GM13976 (cell line): ENCODE results near the gene ATP10A.

Experiments
- DNase-seq: peaks from one replicate; pipeline ENCODE4 v3.0.0; 2012; ENCODE audit warnings: low spot score
- in situ Hi-C: fragments of 300-500 bp; cut with MboI; formaldehyde crosslinking; loops from one replicate; pipeline ENCODE4 v1.12.0; 2022; ENCODE audit warnings: low sequenced_read_pairs, mixed read lengths, inconsistent platforms; ENCODE audit not compliant: unreplicated experiment
- TF ChIP-seq, protein P1 (sequence below): IDR thresholded peaks from 2 replicates; pipeline ENCODE4 v1.5.1; 2012; ENCODE audit warnings: borderline replicate concordance, mild to moderate bottlenecking; ENCODE audit not compliant: insufficient read depth; ENCODE audit errors: extremely low read depth, missing control alignments, control extremely low read depth

ATP10A gene

DNA sequence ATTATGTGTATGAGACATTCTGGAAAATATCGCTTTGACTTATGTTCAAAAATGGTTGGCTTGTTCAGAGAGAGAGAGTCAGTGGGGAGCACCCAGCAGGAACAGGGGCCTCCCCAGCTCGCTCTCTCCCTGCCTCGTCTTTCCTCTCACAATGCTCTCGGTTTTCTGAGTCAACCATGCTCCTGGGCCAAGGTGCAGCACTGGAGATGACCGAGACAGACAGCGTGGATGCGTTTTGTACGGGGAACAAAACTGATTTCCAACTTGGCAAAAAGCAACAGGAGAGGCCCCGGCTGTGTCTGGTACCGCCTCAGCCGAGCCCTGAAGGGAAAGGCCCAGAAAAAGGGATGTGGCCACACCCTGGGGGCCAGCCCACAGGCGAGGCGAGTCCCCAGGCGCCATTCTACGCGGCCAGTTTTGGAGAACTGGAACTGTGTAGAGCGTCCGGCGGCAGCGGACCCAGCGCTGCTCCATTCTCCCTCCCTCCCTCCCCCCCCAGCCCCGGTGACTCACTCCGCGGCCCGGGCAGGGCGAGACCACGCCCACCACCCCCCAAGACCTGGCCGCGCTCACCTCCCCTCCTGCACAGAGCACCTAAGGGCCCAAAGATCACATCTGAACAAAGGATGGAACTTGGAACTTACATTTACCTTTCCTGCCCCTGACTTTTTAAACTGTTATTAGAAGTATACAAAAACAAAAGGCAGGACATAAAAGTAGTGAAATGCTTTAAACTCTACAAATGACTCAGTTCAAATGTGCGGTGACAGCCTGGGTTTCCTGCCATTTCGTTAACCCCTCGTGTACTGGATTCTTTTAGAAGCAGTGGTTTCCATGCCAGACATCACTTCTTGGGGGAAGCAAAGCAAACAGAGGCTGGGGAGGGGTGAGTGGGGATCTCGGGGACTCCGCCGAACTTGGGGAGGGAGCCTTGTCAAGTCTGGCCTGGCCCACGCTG is 12.7 kb downstream of the ATP10A start:
- in situ Hi-C loops, result no loop called here
- peak; percentile 68 for DNase-seq
- TF ChIP-seq, protein P1, sequence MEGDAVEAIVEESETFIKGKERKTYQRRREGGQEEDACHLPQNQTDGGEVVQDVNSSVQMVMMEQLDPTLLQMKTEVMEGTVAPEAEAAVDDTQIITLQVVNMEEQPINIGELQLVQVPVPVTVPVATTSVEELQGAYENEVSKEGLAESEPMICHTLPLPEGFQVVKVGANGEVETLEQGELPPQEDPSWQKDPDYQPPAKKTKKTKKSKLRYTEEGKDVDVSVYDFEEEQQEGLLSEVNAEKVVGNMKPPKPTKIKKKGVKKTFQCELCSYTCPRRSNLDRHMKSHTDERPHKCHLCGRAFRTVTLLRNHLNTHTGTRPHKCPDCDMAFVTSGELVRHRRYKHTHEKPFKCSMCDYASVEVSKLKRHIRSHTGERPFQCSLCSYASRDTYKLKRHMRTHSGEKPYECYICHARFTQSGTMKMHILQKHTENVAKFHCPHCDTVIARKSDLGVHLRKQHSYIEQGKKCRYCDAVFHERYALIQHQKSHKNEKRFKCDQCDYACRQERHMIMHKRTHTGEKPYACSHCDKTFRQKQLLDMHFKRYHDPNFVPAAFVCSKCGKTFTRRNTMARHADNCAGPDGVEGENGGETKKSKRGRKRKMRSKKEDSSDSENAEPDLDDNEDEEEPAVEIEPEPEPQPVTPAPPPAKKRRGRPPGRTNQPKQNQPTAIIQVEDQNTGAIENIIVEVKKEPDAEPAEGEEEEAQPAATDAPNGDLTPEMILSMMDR, result no peak

DNA sequence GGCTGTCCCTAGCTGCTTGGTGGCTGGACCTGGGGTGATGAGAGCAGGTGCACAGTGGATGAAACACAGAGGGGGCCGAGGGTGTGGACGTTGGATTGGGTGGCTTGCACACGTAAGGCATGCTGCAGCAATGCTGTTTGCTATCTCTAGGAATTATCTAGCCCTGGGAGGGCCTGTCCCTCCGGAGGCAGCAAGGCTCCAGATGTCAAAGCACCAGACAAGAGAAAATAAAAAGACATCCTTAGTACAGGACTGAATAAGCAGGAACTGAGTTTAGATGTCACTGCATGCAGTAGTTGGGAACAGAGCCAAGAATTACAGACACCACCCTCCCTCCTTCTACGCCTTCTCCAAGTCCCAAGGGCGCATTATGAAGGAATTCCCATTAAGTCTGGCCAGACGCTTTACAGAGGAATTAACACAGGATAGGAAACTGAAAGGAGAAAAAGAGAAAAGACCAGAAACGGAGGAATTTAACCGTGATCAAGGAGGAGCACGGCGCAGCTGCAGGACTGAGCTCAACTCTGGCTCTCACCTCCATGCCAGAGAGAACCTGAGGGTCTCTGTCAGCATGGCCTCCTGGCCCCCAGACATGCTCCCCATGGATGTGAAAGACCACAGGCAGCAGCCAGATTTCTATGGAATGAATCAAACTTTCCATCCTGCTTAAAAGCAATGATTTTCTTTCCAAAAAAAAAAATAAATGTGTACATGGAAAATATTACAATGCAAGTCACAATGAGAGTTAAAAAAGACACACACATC is 13.8 kb downstream of the ATP10A start:
- TF ChIP-seq, protein P1, result no peak
- in situ Hi-C loops, result no loop called here
- no peak for DNase-seq

GRCh38 chr15:25848784-25849156 is 14.4 kb downstream of the ATP10A start:
- TF ChIP-seq, protein P1, result no peak
- in situ Hi-C loops, result no loop called here
- DNase-seq, result no peak

DNA sequence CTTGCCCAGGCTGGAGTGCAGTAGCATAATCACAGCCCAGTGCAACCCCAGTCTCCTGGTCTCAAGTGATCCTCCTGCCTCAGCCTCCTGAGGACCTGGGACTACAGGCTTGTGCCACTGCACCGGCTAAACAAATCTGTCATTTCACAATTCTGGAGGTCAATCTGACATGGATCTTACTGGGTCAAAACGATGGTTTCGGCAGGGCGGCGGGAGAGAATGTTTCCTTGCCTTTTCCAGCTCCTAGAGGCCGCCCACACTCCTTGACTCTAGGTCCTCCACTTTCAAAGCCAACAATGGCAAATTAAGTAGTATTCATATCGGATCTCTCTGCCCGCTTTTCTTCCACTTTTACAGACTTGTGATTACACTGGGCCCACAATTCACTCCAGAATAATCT is 14.8 kb downstream of the ATP10A start:
- TF ChIP-seq, protein P1, result no peak
- in situ Hi-C loops, result no loop called here
- DNase-seq, result no peak

DNA sequence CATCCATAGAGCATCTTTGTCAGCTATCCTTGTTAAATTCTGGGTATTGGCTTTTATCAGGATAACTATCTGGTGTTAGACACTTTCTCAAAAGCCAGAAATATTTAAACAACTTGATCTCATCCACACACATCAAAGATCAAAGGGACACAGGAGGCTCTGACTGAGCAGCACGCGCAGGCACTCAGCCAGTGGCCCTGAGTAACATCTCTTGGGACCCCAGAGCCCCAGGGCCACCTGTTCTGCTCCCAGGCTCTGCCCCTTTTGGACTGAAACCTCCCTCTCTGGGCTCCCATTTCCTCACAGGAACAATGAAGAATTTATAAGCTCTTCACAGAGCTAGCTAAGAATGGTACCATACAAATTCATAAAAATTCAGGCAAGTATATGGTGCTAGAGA is 16.1 kb downstream of the ATP10A start:
- in situ Hi-C loops, result no loop called here

GRCh38 chr15:25846377-25846776 is 16.8 kb downstream of the ATP10A start:
- DNase-seq, result no peak
- in situ Hi-C loops, result no loop called here
- TF ChIP-seq, protein P1, result no peak

More for the DNA sequence above, 16.1 kb downstream of the ATP10A start:
- TF ChIP-seq, protein P1, result no peak
- DNase-seq, result no peak
